GM18861 (cell line): ENCODE results near the gene MICAL2.

ENCODE experiments used
- ATAC-seq: cut with Tn5 transposase; IDR thresholded peaks from one replicate; pipeline ENCODE4 v1.9.1; 2021; ENCODE audit not compliant: unreplicated experiment

The MICAL2 gene

GRCh38 chr11:12240677-12241076 lies 130.3 kb downstream of the MICAL2 start:
- ATAC-seq = no peak

- ATAC-seq = no peak
These were observed 131.0 kb downstream of the MICAL2 start for GRCh38 chr11:12241401-12241800.

- no peak for ATAC-seq
These were observed 131.7 kb downstream of the MICAL2 start for GRCh38 chr11:12241971-12242672.

- ATAC-seq = no peak
These were observed 132.6 kb downstream of the MICAL2 start for GRCh38 chr11:12242966-12243365.

GRCh38 chr11:12243486-12243885 lies 133.1 kb downstream of the MICAL2 start:
- no peak for ATAC-seq

- no peak for ATAC-seq
These were observed 133.6 kb downstream of the MICAL2 start for GRCh38 chr11:12243911-12244550.

GRCh38 chr11:12245091-12245490 lies 134.7 kb downstream of the MICAL2 start:
- no peak for ATAC-seq

GRCh38 chr11:12245549-12246016 lies 135.2 kb downstream of the MICAL2 start:
- no peak for ATAC-seq

- no peak for ATAC-seq
These were observed 135.8 kb downstream of the MICAL2 start for GRCh38 chr11:12246147-12246546.

- ATAC-seq = no peak
These were observed 136.6 kb downstream of the MICAL2 start for GRCh38 chr11:12246989-12247388.

- ATAC-seq = no peak
These were observed 137.3 kb downstream of the MICAL2 start for GRCh38 chr11:12247543-12248254.

GRCh38 chr11:12248330-12248729 lies 137.9 kb downstream of the MICAL2 start:
- ATAC-seq = no peak

- no peak for ATAC-seq
These were observed 139.3 kb downstream of the MICAL2 start for GRCh38 chr11:12249590-12250260.

- no peak for ATAC-seq
These were observed 141.5 kb downstream of the MICAL2 start for GRCh38 chr11:12251666-12252560.

GRCh38 chr11:12253843-12254281 lies 143.5 kb downstream of the MICAL2 start:
- no peak for ATAC-seq

GRCh38 chr11:12258451-12258850 lies 148.1 kb downstream of the MICAL2 start:
- ATAC-seq = no peak

- no peak for ATAC-seq
These were observed 149.6 kb downstream of the MICAL2 start for GRCh38 chr11:12259956-12260355.

- ATAC-seq = no peak
These were observed 150.5 kb downstream of the MICAL2 start for GRCh38 chr11:12260731-12261521.

GRCh38 chr11:12261551-12261950 lies 151.2 kb downstream of the MICAL2 start:
- ATAC-seq = no peak
